ENCODE data around the gene RNF38.

GRCh38 chr9:36316611-36317317 is 83.3 kb downstream of the RNF38 start:
- TF ChIP-seq POLR2AphosphoS5 (IDR thresholded peaks at IDR 0.05) = peak; percentile 28
- no peak for TF ChIP-seq CTCF (IDR thresholded peaks at IDR 0.05)

Measured in prostate gland (tissue), 2 donors.